Lower leg skin (tissue), 3 donors: ENCODE results near the gene C1QTNF3.
"Not testable (repeated sequence)": the region's sequence is repeated elsewhere in the genome, so short reads cannot be mapped to it uniquely, and the experiment has no call there.

Experiments
- POLR2A ChIP-seq, 2 donors: fragments of 450-650 bp; IDR thresholded peaks; one replicate each; pipeline ENCODE4 v1.6.1; 2016 to 2017; ENCODE audit warnings: antibody characterized with exemption in 2 of 2, mild to moderate bottlenecking in 1 of 2, moderate library complexity in 1 of 2
- TF ChIP-seq, protein P1 (sequence below), 3 donors: fragments of 450-650 bp; IDR thresholded peaks; one replicate each; pipeline ENCODE4 v1.5.1; 2016; ENCODE audit warnings: antibody characterized with exemption in 3 of 3, mild to moderate bottlenecking in 3 of 3, moderate library complexity in 2 of 3

DNA sequence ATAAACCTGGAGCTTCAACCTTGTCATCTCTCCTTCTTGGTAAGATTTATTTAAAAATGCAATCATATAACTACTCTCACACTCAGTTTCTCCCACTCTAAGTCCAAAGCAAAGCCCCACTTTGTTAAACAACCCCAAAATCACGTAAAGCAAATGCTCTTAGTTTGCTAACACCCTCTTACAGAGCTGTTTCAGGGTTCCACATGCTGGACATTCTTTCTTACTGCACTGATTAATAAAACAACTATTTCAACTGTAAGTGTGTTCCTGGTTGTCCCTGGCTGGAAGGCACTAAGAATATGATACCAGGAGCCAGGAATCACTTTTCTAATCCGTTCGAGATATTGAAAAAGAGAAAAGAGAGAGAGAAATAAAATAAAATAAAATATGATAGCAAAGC, 31.5 kb upstream of the C1QTNF3 start:
- TF ChIP-seq, protein P1, sequence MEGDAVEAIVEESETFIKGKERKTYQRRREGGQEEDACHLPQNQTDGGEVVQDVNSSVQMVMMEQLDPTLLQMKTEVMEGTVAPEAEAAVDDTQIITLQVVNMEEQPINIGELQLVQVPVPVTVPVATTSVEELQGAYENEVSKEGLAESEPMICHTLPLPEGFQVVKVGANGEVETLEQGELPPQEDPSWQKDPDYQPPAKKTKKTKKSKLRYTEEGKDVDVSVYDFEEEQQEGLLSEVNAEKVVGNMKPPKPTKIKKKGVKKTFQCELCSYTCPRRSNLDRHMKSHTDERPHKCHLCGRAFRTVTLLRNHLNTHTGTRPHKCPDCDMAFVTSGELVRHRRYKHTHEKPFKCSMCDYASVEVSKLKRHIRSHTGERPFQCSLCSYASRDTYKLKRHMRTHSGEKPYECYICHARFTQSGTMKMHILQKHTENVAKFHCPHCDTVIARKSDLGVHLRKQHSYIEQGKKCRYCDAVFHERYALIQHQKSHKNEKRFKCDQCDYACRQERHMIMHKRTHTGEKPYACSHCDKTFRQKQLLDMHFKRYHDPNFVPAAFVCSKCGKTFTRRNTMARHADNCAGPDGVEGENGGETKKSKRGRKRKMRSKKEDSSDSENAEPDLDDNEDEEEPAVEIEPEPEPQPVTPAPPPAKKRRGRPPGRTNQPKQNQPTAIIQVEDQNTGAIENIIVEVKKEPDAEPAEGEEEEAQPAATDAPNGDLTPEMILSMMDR (IDR thresholded peaks at IDR 0.05), result not testable (repeated sequence)
- TF ChIP-seq POLR2A (IDR thresholded peaks at IDR 0.05), result not testable (repeated sequence)
